GM12873 (cell line): Measurements from ENCODE around the gene DENR.

Experiments
- TF ChIP-seq, protein P1 (sequence below): IDR thresholded peaks from 2 replicates; pipeline ENCODE4 v1.5.1; 2012; ENCODE audit warnings: low read depth, mild to moderate bottlenecking, moderate library complexity, low read length, control low read depth; ENCODE audit not compliant: insufficient read depth; ENCODE audit errors: missing control alignments

DENR gene

DNA sequence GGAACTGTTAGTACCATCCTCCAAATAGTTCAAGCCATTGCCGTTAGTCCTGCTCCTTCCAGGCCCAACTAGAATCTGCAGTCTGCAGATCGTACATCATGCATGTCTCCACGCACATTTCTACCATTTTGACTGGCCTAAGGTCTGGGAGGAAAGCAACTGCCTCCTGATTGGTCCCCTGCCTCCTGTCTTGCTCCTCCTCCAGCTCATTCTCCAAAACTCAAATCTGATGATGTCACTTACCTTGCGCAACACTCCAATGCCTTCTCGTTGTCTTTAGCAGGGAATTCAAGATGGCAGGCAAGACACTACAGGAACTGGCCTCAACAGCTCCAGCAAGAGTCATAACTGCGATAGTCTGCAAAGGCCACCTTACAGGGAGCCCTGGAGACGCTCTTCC lies 12.3 kb upstream of the DENR start:
- TF ChIP-seq, protein P1, sequence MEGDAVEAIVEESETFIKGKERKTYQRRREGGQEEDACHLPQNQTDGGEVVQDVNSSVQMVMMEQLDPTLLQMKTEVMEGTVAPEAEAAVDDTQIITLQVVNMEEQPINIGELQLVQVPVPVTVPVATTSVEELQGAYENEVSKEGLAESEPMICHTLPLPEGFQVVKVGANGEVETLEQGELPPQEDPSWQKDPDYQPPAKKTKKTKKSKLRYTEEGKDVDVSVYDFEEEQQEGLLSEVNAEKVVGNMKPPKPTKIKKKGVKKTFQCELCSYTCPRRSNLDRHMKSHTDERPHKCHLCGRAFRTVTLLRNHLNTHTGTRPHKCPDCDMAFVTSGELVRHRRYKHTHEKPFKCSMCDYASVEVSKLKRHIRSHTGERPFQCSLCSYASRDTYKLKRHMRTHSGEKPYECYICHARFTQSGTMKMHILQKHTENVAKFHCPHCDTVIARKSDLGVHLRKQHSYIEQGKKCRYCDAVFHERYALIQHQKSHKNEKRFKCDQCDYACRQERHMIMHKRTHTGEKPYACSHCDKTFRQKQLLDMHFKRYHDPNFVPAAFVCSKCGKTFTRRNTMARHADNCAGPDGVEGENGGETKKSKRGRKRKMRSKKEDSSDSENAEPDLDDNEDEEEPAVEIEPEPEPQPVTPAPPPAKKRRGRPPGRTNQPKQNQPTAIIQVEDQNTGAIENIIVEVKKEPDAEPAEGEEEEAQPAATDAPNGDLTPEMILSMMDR: no peak

DNA sequence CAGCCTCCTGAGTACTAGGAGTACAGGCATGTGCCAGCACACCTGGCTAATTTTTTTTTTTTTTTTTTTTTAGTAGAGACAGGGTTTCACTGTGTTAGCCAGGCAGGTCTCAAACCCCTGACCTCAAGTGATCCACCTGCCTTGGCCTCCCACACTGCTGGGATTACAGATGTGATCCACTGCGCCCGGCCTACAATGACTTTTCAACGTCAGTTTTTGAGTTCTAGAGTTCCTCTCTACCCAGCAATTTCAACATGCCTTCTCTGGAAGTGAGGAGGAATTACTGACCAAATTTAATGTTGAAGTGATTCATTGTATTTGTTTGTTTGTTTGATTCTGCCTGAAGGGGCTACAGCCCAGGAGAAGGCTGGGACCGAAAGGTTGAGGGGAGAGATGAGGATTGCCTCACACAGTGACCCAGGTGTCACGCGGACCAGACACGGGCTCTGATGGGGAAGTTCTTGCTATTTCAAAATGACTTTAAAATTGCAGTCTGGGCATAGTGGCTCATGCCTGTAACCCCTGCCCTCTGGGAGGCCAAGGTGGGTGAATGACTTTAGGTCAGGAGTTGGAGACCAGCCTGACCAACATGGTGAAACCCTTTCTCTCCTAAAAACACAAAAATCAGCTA lies 8.6 kb upstream of the DENR start:
- TF ChIP-seq, protein P1: no peak

DNA sequence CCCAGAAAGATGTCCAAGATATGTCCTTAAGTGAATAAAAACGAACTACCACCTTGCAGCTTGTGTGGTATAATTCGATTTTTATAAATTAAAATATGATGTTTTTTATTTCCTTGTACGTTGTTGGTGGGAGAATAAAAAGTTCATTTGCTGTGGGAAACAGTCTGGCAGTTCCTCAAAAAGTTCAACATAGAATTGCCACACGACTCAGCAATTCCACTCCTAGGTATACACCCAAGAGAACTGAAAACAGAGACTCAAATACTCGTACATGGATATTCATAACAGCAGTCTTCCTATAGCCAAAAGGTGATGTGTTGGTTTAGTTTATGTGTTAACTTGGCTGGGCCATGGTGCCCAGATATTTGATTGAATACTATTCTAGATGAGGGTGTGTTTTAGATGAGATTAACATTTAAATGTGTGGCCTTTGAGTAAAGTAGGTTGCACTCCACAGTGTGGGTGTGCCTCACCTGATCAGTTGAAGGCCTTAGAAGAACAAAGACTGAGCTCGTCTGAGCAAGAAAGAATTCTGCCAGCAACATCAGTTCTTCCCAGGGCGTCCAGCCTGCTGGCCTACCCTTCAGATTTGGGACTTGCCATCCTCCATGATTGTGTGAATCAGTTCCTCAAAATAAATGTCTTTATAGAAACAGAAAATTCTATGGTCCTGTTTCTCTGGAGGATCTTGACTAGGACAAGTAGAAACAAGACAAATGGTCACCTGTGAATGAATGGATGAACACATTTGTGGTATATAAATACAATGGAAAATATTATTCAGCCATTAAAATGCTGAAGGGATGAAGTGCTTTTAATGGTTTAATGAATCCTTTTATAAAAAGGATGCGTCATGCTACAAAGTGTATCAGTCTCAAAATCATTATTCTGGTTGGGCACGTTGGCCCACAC lies 5.1 kb upstream of the DENR start:
- TF ChIP-seq, protein P1: no peak

DNA sequence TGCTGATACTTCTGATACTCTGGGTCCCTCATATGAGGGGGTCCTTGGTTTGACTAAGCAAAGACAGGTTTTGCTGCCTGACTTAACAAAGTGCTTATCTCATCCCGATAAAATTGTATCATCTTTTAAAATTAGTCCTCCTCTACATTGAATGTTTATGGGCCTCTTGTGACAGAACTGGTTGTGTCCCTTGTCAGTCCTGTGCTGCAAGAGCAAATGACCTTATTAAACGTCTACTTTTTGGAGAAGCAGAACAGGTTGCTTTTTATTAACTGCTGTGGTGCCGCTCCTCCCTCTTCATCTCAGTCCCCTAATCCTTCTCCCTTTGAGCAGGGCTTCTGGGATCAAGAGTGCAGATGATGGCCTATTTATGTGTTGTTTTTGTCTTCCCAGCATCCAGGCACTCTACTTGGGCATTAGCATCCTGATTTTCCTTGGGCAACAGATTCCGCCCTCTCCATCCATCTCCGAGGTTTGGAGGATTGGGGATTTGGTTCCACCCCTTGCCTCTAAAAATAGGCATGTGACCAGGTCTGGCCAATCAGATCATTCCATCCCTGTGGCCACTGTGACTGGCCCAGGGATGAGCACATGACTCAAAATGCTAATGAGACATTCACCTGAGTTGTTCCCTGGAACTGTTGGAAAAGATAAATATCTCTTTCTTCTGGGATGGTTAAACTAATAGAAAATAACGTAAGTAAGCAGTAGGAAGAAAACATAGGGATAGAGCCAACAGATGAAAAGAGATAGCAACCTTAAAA lies 2.9 kb upstream of the DENR start:
- TF ChIP-seq, protein P1: no peak

DNA sequence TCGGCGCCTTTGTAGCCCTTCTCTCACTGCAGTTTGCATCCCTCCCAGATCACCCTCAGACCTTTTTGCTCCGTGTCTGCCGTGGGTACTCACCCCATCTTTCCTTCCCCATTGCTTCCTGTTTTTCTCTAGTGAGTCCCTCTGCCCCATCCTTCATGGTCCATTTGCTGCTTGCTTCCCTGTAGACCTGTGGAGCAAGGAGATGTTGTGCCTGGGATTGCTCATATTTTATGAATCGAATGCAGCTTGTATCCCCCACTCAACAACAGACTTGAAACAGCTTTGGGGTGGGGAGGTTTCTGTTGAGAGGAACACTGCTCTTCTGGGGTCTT lies 661 bp downstream of the DENR start:
- TF ChIP-seq, protein P1: no peak

DNA sequence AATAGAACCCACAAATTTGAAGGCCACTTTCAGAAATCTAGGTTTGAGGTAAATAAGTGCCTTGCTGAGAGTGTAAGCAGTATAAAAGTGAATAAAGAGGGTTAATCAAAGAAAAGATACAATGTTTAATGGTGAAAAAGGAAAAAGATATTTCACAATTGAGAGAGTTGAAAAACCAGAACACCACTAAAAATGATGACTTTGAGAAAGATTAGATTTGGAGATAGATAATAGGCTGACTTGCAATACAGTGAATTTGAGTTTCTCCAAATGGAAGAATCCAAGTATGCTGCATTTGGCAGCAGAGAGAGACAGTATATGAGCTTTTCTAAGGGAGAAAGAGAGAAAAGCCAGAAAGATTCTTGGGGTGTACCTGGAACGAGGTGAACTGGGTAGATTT lies 2.2 kb downstream of the DENR start:
- TF ChIP-seq, protein P1: no peak

DNA sequence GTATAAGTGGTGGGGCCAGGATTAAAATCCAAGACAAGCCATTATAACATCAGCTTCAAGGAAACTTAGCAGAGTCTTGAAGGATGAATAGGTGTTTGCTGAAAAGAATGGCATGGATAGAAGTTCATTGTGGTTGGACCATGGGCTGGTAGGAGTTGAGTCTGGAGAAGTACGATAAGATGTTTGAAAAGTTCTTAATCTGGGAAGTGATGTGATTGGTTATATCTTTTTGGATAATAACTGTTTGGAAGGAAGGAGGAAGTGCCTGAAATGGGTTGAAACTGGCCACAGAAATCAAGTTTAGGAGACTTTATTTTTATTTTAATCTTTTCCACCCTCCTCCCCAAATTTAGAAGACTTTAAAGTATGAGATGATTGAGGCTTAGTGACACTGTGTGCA lies 4.9 kb downstream of the DENR start:
- TF ChIP-seq, protein P1: no peak
